Type B pancreatic cell (in vitro differentiated cells): ENCODE results near the gene MKNK1. TPM values are rescaled to one million over a fixed set of nuclear protein-coding genes. Genes with fewer than 3 reads are reported as not detected.

Experiments
- DNase-seq: peaks from one replicate; pipeline ENCODE4 v3.0.0; 2021; ENCODE audit warnings: mixed read lengths; ENCODE audit not compliant: unreplicated experiment; ENCODE audit errors: extremely low spot score
- H3K27ac Mint-ChIP-seq: 2 replicates; pipeline ENCODE4 v1.8.0; 2021; ENCODE audit warnings: mild to moderate bottlenecking, mixed read lengths
- H3K27me3 Mint-ChIP-seq: 2 replicates; pipeline ENCODE4 v1.8.0; 2021; ENCODE audit warnings: mixed read lengths
- H3K36me3 Mint-ChIP-seq: 2 replicates; pipeline ENCODE4 v1.8.0; 2021; ENCODE audit warnings: mixed read lengths
- H3K4me1 Mint-ChIP-seq: one replicate; pipeline ENCODE4 v1.8.0; 2021; ENCODE audit warnings: mixed read lengths; ENCODE audit not compliant: unreplicated experiment
- H3K4me3 Mint-ChIP-seq: 2 replicates; pipeline ENCODE4 v1.8.0; 2021; ENCODE audit warnings: mild to moderate bottlenecking, mixed read lengths
- H3K9me3 Mint-ChIP-seq: 2 replicates; pipeline ENCODE4 v1.8.0; 2021; ENCODE audit warnings: mixed read lengths
- total RNA-seq: library from RNA; stranded (reverse); gene quantifications from 2 replicates; pipeline ENCODE4 v1.2.1, GENCODE V29; 2021; ENCODE audit warnings: low replicate concordance
- TF ChIP-seq, protein P1 (sequence below): fragments of 200-600 bp; sonication (generic); conservative IDR thresholded peaks from 2 replicates; pipeline ENCODE4 v1.5.0; 2021; ENCODE audit warnings: antibody characterized with exemption, mild to moderate bottlenecking

Gene MKNK1
- total RNA-seq, 1 donor from 2014 or later, result 29.4 TPM

DNA sequence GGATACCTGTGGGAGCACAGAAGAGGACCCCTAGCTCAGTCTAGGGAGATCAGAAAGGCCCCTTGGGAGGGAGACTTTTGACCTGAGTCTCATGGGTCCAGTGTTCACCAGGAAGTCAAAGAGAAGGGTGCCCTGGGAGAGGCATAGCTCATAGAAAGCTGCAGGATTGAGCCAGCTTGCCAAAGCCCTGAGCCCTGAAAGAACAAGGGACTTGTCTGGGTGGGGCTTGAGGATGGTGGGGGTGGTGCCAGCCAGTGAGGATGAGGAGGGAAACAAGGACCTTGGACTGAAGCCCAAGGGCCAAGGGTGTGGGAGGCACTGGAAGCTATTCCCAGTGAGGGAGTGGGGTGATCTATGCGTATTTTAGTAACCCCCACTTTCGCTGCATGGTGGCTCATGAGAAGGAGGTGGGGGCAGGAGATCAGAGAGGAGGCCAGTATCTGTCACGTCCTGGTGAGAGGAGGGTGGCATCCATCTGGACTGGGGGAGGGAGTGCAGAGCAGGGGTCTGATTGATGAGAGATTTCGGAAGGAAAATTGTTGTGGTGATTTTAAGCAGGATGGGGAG, 86.1 kb downstream of the MKNK1 start:
- Mint-ChIP-seq H3K4me1 (peaks cover 21% of the 10 kb centered on the region), H3K36me3 (no peaks in the 10 kb centered on the region), H3K9me3 (no peaks in the 10 kb centered on the region), H3K27me3 (peaks cover 67% of the 10 kb centered on the region), H3K27ac (no peak overlapping the region), H3K4me3 (no peak overlapping the region)
- TF ChIP-seq, protein P1, sequence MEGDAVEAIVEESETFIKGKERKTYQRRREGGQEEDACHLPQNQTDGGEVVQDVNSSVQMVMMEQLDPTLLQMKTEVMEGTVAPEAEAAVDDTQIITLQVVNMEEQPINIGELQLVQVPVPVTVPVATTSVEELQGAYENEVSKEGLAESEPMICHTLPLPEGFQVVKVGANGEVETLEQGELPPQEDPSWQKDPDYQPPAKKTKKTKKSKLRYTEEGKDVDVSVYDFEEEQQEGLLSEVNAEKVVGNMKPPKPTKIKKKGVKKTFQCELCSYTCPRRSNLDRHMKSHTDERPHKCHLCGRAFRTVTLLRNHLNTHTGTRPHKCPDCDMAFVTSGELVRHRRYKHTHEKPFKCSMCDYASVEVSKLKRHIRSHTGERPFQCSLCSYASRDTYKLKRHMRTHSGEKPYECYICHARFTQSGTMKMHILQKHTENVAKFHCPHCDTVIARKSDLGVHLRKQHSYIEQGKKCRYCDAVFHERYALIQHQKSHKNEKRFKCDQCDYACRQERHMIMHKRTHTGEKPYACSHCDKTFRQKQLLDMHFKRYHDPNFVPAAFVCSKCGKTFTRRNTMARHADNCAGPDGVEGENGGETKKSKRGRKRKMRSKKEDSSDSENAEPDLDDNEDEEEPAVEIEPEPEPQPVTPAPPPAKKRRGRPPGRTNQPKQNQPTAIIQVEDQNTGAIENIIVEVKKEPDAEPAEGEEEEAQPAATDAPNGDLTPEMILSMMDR, result no peak
- DNase-seq, result no peak

DNA sequence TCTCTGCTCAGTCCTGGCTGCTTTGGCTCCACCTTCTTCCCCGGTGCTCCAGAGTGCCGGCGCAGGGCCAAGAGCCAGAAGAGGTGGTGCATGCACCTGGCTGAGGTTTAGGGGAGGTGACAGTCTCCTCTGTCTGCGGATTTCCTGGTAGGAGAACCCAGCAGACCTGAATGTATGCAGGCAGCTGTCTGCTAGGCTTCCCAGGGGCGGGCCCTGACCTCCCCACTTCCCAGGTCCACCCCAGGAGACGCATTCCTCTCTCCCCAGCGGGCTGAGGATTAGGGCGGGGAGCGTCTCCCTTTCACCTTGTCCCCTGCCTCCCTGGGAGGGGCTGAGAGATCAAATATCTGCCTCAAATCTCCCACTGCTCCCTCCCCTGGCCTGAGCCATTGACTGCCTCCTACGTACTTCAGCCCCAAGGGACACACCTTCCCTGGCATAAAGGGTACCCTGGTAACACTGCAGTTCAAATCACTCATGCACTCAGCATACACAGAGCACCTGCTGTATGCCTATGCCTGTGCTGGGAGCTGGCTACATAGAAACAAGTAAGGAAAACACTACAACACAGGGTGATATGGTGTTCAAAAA, 87.0 kb downstream of the MKNK1 start:
- DNase-seq, result no peak
- H3K4me1 Mint-ChIP-seq, result peaks cover 21% of the 10 kb centered on the region
- no peaks in the 10 kb centered on the region for H3K36me3 Mint-ChIP-seq
- H3K4me3 Mint-ChIP-seq, result peak overlapping the region; percentile 33
- H3K27ac Mint-ChIP-seq, result peak overlapping the region; percentile 80
- H3K9me3 Mint-ChIP-seq, result no peaks in the 10 kb centered on the region
- H3K27me3 Mint-ChIP-seq, result peaks cover 66% of the 10 kb centered on the region
- TF ChIP-seq, protein P1, result no peak

DNA sequence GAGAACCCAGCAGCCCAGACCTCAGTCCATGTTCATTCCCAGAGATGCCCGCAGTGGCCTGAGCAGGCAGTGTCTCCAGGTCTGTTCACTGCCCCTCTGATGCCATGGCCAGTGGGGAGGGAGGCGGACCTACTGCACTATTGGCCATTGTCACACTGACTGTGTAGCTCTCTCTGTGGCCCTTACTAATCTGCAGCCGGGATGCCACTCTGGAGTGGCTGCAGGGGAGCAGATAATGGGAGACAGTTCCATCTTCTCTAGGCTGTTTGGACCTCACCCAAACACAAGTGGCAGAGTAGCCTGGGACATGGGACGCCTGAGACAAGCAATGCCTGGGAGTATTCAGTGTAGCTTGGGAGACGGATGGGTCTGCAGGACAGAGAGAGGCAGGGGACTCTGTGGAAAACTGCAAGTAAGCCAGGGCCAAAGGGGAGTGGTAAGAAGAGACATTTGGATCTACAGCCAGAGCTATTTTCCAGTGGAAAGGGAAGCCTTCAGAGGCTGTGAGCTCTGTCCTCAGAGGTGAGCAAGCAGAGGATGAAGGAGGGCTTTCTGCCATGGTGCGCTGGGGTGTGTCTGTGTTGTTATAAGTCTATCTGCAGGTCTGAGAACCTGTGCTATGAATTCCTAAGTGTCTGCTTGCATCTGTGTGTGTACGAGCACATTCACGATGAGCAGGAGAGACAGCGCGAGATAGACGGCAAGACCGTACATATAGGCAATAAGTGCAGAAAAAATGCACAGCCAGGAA, 87.7 kb downstream of the MKNK1 start:
- peak overlapping the region; percentile 80 for H3K27ac Mint-ChIP-seq
- H3K9me3 Mint-ChIP-seq, result no peaks in the 10 kb centered on the region
- peaks cover 60% of the 10 kb centered on the region for H3K27me3 Mint-ChIP-seq
- TF ChIP-seq, protein P1, result no peak
- peaks cover 21% of the 10 kb centered on the region for H3K4me1 Mint-ChIP-seq
- no peaks in the 10 kb centered on the region for H3K36me3 Mint-ChIP-seq
- peak overlapping the region; percentile 33 for H3K4me3 Mint-ChIP-seq
- DNase-seq, result no peak

DNA sequence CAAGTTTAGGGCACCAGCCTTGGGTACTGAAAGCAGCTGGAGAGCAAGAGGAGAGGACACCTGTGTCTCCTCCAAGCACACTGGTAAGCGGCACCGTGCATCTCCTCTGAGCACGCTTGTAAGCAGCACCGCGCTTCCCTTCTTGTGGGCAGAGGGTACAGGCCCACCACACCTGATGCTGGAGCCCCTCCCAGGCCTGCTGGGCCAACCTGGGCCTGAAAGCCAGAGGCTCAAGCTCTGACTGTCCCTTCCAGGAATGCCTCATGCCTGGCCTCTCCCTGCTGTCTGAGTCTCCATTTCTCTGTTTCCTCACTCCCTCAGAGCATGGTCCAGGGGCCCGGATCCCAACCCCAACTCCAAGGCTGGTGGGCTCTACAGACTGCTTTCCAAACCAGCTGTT, 88.5 kb downstream of the MKNK1 start:
- Mint-ChIP-seq H3K9me3 (no peaks in the 10 kb centered on the region), H3K27me3 (peaks cover 57% of the 10 kb centered on the region), H3K4me1 (peaks cover 20% of the 10 kb centered on the region), H3K36me3 (no peaks in the 10 kb centered on the region), H3K4me3 (no peak overlapping the region), H3K27ac (no peak overlapping the region)
- no peak for DNase-seq
- TF ChIP-seq, protein P1, result no peak

DNA sequence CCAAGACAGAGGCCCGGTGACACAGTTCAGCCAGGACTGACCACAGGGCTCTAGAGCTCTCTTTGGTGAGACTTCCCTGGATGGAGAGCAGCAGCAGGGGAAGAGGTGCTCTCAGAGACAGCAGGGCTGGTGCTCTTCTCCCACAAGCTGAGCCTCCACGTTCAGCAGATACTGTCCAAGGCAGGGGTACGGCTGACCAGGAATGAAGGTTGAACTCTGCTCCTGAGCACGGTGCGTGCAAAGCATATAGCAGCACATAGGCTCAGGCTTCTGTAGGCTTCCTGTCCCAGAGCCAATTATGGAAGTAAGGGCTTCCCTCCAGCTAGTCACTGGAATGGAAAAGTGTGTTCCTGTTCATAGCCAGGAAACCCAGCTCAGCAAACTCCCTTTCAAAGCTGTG, 90.5 kb downstream of the MKNK1 start:
- Mint-ChIP-seq H3K4me1 (peaks cover 16% of the 10 kb centered on the region), H3K9me3 (no peaks in the 10 kb centered on the region), H3K36me3 (no peaks in the 10 kb centered on the region), H3K27me3 (peaks cover 55% of the 10 kb centered on the region), H3K4me3 (no peak overlapping the region), H3K27ac (no peak overlapping the region)
- TF ChIP-seq, protein P1, result no peak
- no peak for DNase-seq
